ENCODE results near the gene HMGXB3.
A peak's percentile ranks its signal among the peaks of the same experiment; 100 is the strongest.

Gene HMGXB3

GRCh38 chr5:150063638-150064037 is 63.1 kb downstream of the HMGXB3 start:
- no peak for DNase-seq (ENCODE audit: low read depth)
- TF ChIP-seq CTCF (conservative IDR thresholded peaks at IDR 0.05; ENCODE audit: low read length): no peak
- H3K4me3 ChIP-seq (ENCODE audit: low read length): no peak overlapping the region

- no peak overlapping the region for H3K4me3 ChIP-seq (ENCODE audit: low read length)
- TF ChIP-seq CTCF (conservative IDR thresholded peaks at IDR 0.05; ENCODE audit: low read length): no peak
- DNase-seq (ENCODE audit: low read depth): no peak
Measured at GRCh38 chr5:150064681-150065220, 64.2 kb downstream of the HMGXB3 start.

DNA sequence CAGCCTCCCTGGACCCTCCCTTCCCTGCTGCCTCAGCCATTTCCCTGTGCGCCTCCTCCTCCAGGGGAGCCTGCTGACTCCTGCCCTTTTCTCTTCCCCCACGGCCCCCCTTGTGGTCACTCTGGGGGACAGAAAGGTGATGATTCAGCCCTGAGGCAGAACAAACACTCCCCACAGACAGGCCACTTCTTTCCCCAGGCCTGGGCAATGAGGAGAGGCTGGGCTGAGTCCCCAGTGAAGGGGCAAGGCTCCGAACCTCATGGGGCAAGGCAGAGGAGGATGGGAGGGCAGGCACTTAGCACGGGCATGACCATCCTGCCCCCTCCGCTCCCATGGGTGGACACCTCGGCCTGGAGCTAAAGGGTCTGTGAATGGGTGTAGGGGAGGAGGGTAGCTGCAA is 64.8 kb downstream of the HMGXB3 start:
- TF ChIP-seq CTCF (conservative IDR thresholded peaks at IDR 0.05; ENCODE audit: low read length): no peak
- peak; percentile 44 for DNase-seq (ENCODE audit: low read depth)
- H3K4me3 ChIP-seq (ENCODE audit: low read length): no peak overlapping the region

DNA sequence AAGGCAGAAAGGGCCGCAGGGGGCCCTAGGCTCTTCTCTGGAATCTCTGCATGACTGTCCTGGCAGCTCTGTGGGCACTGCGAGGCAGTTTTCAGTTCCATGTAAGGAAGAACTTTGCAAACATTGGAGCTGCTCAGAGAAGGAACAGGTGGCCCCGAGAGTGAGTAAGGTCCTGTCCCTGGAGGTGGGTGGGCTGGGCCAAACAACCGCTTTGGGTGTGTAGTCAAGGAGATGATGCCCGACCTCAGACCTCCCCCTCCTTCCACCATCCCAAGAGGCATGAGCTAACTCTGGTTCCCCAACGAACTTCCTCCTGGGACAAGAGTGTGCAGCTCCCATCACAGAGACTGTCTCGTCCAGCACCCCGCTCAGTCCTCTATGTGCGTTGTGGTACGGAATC is 65.3 kb downstream of the HMGXB3 start:
- H3K4me3 ChIP-seq (ENCODE audit: low read length): no peak overlapping the region
- DNase-seq (ENCODE audit: low read depth): peak; percentile 34
- no peak for TF ChIP-seq CTCF (conservative IDR thresholded peaks at IDR 0.05; ENCODE audit: low read length)

GRCh38 chr5:150066436-150066835 is 65.9 kb downstream of the HMGXB3 start:
- H3K4me3 ChIP-seq (ENCODE audit: low read length): no peak overlapping the region
- no peak for DNase-seq (ENCODE audit: low read depth)
- TF ChIP-seq CTCF (conservative IDR thresholded peaks at IDR 0.05; ENCODE audit: low read length): no peak

GRCh38 chr5:150066901-150067396 is 66.4 kb downstream of the HMGXB3 start:
- peak; percentile 77 for DNase-seq (ENCODE audit: low read depth)
- no peak for TF ChIP-seq CTCF (conservative IDR thresholded peaks at IDR 0.05; ENCODE audit: low read length)
- H3K4me3 ChIP-seq (ENCODE audit: low read length): no peak overlapping the region

DNA sequence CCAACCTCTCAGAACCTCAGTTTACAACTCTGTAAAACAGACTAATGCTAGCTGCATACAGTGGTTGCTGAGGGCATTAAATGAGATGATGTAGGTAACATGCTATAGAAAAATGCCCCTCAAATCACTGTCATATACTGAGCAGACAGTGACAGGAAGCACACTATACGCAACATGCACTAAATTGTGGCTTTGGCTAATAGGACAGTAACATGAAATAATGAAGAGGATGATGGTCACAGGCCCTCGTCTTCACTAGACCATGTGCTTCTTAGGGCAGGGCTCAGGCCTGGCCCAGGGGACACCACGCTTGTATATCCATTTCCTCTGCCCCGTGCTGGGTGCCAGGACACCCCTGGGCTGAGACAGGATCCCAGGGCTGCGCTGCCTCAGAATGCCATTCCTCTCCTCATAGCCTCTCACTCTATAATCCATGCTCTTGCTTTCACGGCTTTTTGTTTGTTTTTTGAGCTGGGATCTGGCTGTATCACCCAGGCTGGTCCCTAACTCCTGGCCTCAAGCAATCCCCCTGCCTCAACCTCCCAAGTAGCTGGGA is 66.9 kb downstream of the HMGXB3 start:
- no peak overlapping the region for H3K4me3 ChIP-seq (ENCODE audit: low read length)
- no peak for DNase-seq (ENCODE audit: low read depth)
- no peak for TF ChIP-seq CTCF (conservative IDR thresholded peaks at IDR 0.05; ENCODE audit: low read length)
